GM12891 (cell line): ENCODE measurements around the gene SYVN1.

Source experiments
- PAX5 ChIP-seq: IDR thresholded peaks from 2 replicates; pipeline ENCODE4 v1.6.1; 2011; ENCODE audit warnings: low read length, moderate library complexity, mild to moderate bottlenecking; ENCODE audit not compliant: insufficient read depth, severe bottlenecking
- POLR2A ChIP-seq: IDR thresholded peaks from 2 replicates; pipeline ENCODE4 v1.6.1; 2011; ENCODE audit warnings: low read depth, low read length, control low read depth
- POLR2AphosphoS5 ChIP-seq: IDR thresholded peaks from 2 replicates; pipeline ENCODE4 v1.6.1; 2011; ENCODE audit warnings: low read depth, low read length, control low read depth
- POU2F2 ChIP-seq: IDR thresholded peaks from 2 replicates; pipeline ENCODE4 v1.6.1; 2011; ENCODE audit warnings: low read depth, mild to moderate bottlenecking, control low read depth, low read length, moderate library complexity
- TAF1 ChIP-seq: IDR thresholded peaks from 2 replicates; pipeline ENCODE4 v1.6.1; 2011; ENCODE audit warnings: low read depth, low read length, control low read depth

DNA sequence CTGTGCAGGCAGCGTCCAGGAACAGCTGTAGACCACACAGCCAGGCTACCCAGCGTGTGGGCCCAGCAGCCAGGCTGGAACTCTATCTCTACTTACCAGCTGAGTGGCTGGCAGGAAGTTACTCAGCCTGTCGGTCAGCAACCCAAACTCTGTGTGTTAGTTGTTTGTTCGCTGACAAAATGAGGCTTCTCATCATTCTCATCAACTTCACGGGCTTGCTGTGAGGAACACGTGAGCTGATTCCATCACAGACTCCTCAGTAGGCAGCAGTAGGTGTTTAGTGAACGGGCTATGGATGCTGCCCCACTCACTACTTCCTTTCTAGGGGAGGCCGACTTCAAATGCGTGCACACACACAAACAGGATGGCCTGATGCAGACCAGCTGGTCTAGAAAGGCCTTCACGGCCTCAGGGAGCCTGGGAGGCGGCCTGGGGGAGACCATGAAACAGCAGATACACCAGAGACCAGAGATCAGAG, 34.9 kb upstream of the SYVN1 start:
- TF ChIP-seq POLR2AphosphoS5 (peak; percentile 36; the same call in 1 of the 2 replicates), POLR2A (peak; percentile 31; the same call in 1 of the 2 replicates), POU2F2 (no peak), PAX5 (no peak), TAF1 (peak; percentile 67)
